ENCODE data around the gene CAMP. TPM values are rescaled to one million over a fixed set of nuclear protein-coding genes. Genes with fewer than 3 reads are reported as not detected.

CAMP gene
- total and polyA plus RNA-seq, 2 donors (not counting 1 experiment from before 2014, with no cell fraction given), result not detected

DNA sequence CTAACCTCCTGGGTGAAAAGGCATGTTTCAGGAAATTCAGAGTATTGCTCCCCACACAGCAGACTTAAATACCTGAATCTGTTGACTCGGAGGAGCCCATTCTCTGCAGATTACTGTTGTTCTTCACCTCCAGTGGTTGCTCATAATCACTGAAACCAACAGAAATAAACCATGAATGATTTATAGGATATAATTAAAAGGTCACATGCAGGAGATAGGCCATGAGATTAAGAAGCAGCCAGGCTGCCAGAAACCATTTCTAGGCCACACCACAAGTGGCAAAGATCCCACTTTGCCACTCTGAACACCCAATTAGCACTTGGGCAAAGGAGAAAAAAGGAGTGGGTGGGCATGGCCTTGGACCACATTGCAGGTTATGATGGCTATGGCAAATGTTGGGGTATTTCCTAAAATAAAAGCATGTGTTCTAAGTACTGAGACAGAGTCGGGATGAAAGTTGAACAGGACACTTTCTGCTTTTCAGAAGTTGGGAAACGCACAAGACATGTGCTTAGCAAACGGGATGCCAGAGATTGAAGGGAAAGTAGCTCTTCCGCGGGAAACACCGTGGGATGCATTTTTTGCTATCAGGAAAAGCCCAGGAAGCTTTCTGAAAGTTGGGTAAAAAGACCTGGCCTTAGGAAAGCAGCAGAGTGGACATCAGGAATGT is 36.5 kb upstream of the CAMP start:
- peaks cover 22% of the 10 kb centered on the region for H3K79me2 ChIP-seq (ENCODE audit: control insufficient read depth, insufficient read depth, low read length)
- H3K9me3 ChIP-seq (ENCODE audit: control insufficient read depth, insufficient read depth, low read depth, low read length), result no peaks in the 10 kb centered on the region
- no peaks in the 10 kb centered on the region for H4K20me1 ChIP-seq (ENCODE audit: control insufficient read depth, extremely low read depth, insufficient read depth, low read length)
- no peak overlapping the region for H3K9ac ChIP-seq (ENCODE audit: insufficient read depth, low read length)
- peak overlapping the region; percentile 93 for H3K4me2 ChIP-seq (ENCODE audit: extremely low read depth, insufficient read depth, low read length)
- peak overlapping the region; percentile 64 for H3K27ac ChIP-seq (ENCODE audit: insufficient read depth, low read length)
- TF ChIP-seq EZH2 (IDR thresholded peaks at IDR 0.05; ENCODE audit: low read length, missing control alignments) (no peak), CTCF (conservative IDR thresholded peaks at IDR 0.05 in 1 of 2, IDR thresholded peaks at IDR 0.05 in 1 of 2; ENCODE audit: low read depth in 1 of 2, low read length in 2 of 2) (no peak)
- H3K4me3 ChIP-seq (replicated peaks in 1 of 4; ENCODE audit: control extremely low read depth in 1 of 4, insufficient read depth in 1 of 4, low read depth in 3 of 4, low read length in 4 of 4), result peak overlapping the region; percentile 72 to 89 (median 83)
- H3K36me3 ChIP-seq (ENCODE audit: control insufficient read depth, insufficient read depth, low read length), result no peaks in the 10 kb centered on the region
- H3K4me1 ChIP-seq (ENCODE audit: control insufficient read depth, extremely low read depth, insufficient read depth, low read length), result peaks cover 4% of the 10 kb centered on the region
- H2AFZ ChIP-seq (ENCODE audit: low read length), result peak overlapping the region; percentile 72
- no peaks in the 10 kb centered on the region for H3K27me3 ChIP-seq (ENCODE audit: control insufficient read depth, insufficient read depth, low read length)
- peak; percentile 7 to 38 for DNase-seq (ENCODE audit: low read depth in 2 of 2)

GRCh38 chr3:48187301-48187578 is 36.1 kb upstream of the CAMP start:
- H2AFZ ChIP-seq (ENCODE audit: low read length), result peak overlapping the region; percentile 72
- peak overlapping the region; percentile 64 for H3K27ac ChIP-seq (ENCODE audit: insufficient read depth, low read length)
- no peaks in the 10 kb centered on the region for H3K36me3 ChIP-seq (ENCODE audit: control insufficient read depth, insufficient read depth, low read length)
- H3K4me3 ChIP-seq (replicated peaks in 1 of 4; ENCODE audit: control extremely low read depth in 1 of 4, insufficient read depth in 1 of 4, low read depth in 3 of 4, low read length in 4 of 4), result peak overlapping the region; percentile 72 to 89 (median 83)
- H3K9me3 ChIP-seq (ENCODE audit: control insufficient read depth, insufficient read depth, low read depth, low read length), result no peaks in the 10 kb centered on the region
- no peaks in the 10 kb centered on the region for H3K27me3 ChIP-seq (ENCODE audit: control insufficient read depth, insufficient read depth, low read length)
- peak overlapping the region; percentile 82 for H3K9ac ChIP-seq (ENCODE audit: insufficient read depth, low read length)
- H3K4me1 ChIP-seq (ENCODE audit: control insufficient read depth, extremely low read depth, insufficient read depth, low read length), result peaks cover 4% of the 10 kb centered on the region
- peak overlapping the region; percentile 93 for H3K4me2 ChIP-seq (ENCODE audit: extremely low read depth, insufficient read depth, low read length)
- DNase-seq (ENCODE audit: low read depth in 2 of 2), result no peak
- TF ChIP-seq CTCF (conservative IDR thresholded peaks at IDR 0.05 in 1 of 2, IDR thresholded peaks at IDR 0.05 in 1 of 2; ENCODE audit: low read depth in 1 of 2, low read length in 2 of 2), result no peak
- no peak for TF ChIP-seq EZH2 (IDR thresholded peaks at IDR 0.05; ENCODE audit: low read length, missing control alignments)
- no peaks in the 10 kb centered on the region for H4K20me1 ChIP-seq (ENCODE audit: control insufficient read depth, extremely low read depth, insufficient read depth, low read length)
- peaks cover 22% of the 10 kb centered on the region for H3K79me2 ChIP-seq (ENCODE audit: control insufficient read depth, insufficient read depth, low read length)

- TF ChIP-seq CTCF (conservative IDR thresholded peaks at IDR 0.05 in 1 of 2, IDR thresholded peaks at IDR 0.05 in 1 of 2; ENCODE audit: low read depth in 1 of 2, low read length in 2 of 2) (no peak), EZH2 (IDR thresholded peaks at IDR 0.05; ENCODE audit: low read length, missing control alignments) (no peak)
- H3K79me2 ChIP-seq (ENCODE audit: control insufficient read depth, insufficient read depth, low read length), result peaks cover 22% of the 10 kb centered on the region
- H3K27me3 ChIP-seq (ENCODE audit: control insufficient read depth, insufficient read depth, low read length), result no peaks in the 10 kb centered on the region
- H4K20me1 ChIP-seq (ENCODE audit: control insufficient read depth, extremely low read depth, insufficient read depth, low read length), result no peaks in the 10 kb centered on the region
- no peaks in the 10 kb centered on the region for H3K36me3 ChIP-seq (ENCODE audit: control insufficient read depth, insufficient read depth, low read length)
- peak overlapping the region; percentile 82 for H3K9ac ChIP-seq (ENCODE audit: insufficient read depth, low read length)
- DNase-seq (ENCODE audit: low read depth in 2 of 2), result peak; percentile 8 to 82
- peak overlapping the region; percentile 64 for H3K27ac ChIP-seq (ENCODE audit: insufficient read depth, low read length)
- peak overlapping the region; percentile 95 for H2AFZ ChIP-seq (ENCODE audit: low read length)
- H3K4me1 ChIP-seq (ENCODE audit: control insufficient read depth, extremely low read depth, insufficient read depth, low read length), result peaks cover 4% of the 10 kb centered on the region
- H3K4me2 ChIP-seq (ENCODE audit: extremely low read depth, insufficient read depth, low read length), result peak overlapping the region; percentile 93
- no peaks in the 10 kb centered on the region for H3K9me3 ChIP-seq (ENCODE audit: control insufficient read depth, insufficient read depth, low read depth, low read length)
- peak overlapping the region; percentile 72 to 89 (median 83) for H3K4me3 ChIP-seq (replicated peaks in 1 of 4; ENCODE audit: control extremely low read depth in 1 of 4, insufficient read depth in 1 of 4, low read depth in 3 of 4, low read length in 4 of 4)
Observed at GRCh38 chr3:48187579-48188265, 35.6 kb upstream of the CAMP start.
